Left kidney (tissue), 2 donors: Measurements from ENCODE around the gene PKN3. TPM values are rescaled to one million over a fixed set of nuclear protein-coding genes. Genes with fewer than 3 reads are reported as not detected.

Experiments used
- DNase-seq: peaks from one replicate; pipeline ENCODE4 v3.0.0-alpha.2; 2013
- polyA plus RNA-seq: library from polyadenylated mRNA; unstranded; fragments of 120-200 nt; gene quantifications from one replicate; pipeline ENCODE4 v1.2.1, GENCODE V29; 2013; ENCODE audit not compliant: insufficient read length

Gene PKN3
- polyA plus RNA-seq, 1 donor, result 13.4 TPM

GRCh38 chr9:128742401-128742800 lies 40.1 kb downstream of the PKN3 start:
- no peak for DNase-seq

GRCh38 chr9:128743421-128743820 lies 41.1 kb downstream of the PKN3 start:
- no peak for DNase-seq

GRCh38 chr9:128747241-128747640 lies 44.9 kb downstream of the PKN3 start:
- DNase-seq, result no peak

GRCh38 chr9:128750926-128751595 lies 48.8 kb downstream of the PKN3 start:
- DNase-seq, result no peak

GRCh38 chr9:128753627-128754026 lies 51.3 kb downstream of the PKN3 start:
- DNase-seq, result no peak

- no peak for DNase-seq
Observed at GRCh38 chr9:128757602-128758001, 55.3 kb downstream of the PKN3 start.

GRCh38 chr9:128762671-128763449 lies 60.6 kb downstream of the PKN3 start:
- no peak for DNase-seq

- DNase-seq, result no peak
Observed at GRCh38 chr9:128764361-128764760, 62.1 kb downstream of the PKN3 start.

- DNase-seq, result no peak
Observed at GRCh38 chr9:128765499-128765898, 63.2 kb downstream of the PKN3 start.

- DNase-seq, result no peak
Observed at GRCh38 chr9:128768606-128769005, 66.3 kb downstream of the PKN3 start.

Other genes starting within 250 kb of the PKN3 start
- 58.3 TPM for gene ODF2, start 246.5 kb upstream of the PKN3 start, polyA plus RNA-seq
- 34.2 TPM for gene GLE1, start 197.8 kb upstream of the PKN3 start, polyA plus RNA-seq
- gene SPTAN1, start 149.9 kb upstream of the PKN3 start, polyA plus RNA-seq, result 407 TPM
- gene DYNC2I2, start 45.7 kb upstream of the PKN3 start, polyA plus RNA-seq, result 55.2 TPM
- gene SET, start 13.3 kb upstream of the PKN3 start, polyA plus RNA-seq, result 720 TPM
- 12.5 TPM for gene ZDHHC12, start 21.6 kb downstream of the PKN3 start, polyA plus RNA-seq
- gene ZER1, start 69.4 kb downstream of the PKN3 start, polyA plus RNA-seq, result 31.3 TPM
- gene TBC1D13, start 84.8 kb downstream of the PKN3 start, polyA plus RNA-seq, result 39.5 TPM
- gene ENDOG, start 116.0 kb downstream of the PKN3 start, polyA plus RNA-seq, result 6.7 TPM
- gene SPOUT1, start 127.3 kb downstream of the PKN3 start, polyA plus RNA-seq, result 35.3 TPM
- gene KYAT1, start 179.4 kb downstream of the PKN3 start, polyA plus RNA-seq, result 23.0 TPM
- gene LRRC8A, start 179.6 kb downstream of the PKN3 start, polyA plus RNA-seq, result 24.2 TPM
- gene PHYHD1, start 218.5 kb downstream of the PKN3 start, polyA plus RNA-seq, result 63.9 TPM
- gene DOLK, start 245.1 kb downstream of the PKN3 start, polyA plus RNA-seq, result 14.4 TPM
- gene NUP188, start 245.2 kb downstream of the PKN3 start, polyA plus RNA-seq, result 53.9 TPM